GM08714 (cell line): Measurements from ENCODE around the gene BCCIP.

ENCODE experiments used
- H3K4me3 ChIP-seq: fragments of 200-500 bp; sonication (Bioruptor generic); 2 replicates; pipeline ENCODE4 v1.5.1; 2014; ENCODE audit warnings: mild to moderate bottlenecking, low read length, inconsistent platforms
- ZNF274 ChIP-seq: IDR thresholded peaks from 2 replicates; pipeline ENCODE4 v1.6.1; 2012; ENCODE audit warnings: mild to moderate bottlenecking, low read depth, low read length

The BCCIP gene

DNA sequence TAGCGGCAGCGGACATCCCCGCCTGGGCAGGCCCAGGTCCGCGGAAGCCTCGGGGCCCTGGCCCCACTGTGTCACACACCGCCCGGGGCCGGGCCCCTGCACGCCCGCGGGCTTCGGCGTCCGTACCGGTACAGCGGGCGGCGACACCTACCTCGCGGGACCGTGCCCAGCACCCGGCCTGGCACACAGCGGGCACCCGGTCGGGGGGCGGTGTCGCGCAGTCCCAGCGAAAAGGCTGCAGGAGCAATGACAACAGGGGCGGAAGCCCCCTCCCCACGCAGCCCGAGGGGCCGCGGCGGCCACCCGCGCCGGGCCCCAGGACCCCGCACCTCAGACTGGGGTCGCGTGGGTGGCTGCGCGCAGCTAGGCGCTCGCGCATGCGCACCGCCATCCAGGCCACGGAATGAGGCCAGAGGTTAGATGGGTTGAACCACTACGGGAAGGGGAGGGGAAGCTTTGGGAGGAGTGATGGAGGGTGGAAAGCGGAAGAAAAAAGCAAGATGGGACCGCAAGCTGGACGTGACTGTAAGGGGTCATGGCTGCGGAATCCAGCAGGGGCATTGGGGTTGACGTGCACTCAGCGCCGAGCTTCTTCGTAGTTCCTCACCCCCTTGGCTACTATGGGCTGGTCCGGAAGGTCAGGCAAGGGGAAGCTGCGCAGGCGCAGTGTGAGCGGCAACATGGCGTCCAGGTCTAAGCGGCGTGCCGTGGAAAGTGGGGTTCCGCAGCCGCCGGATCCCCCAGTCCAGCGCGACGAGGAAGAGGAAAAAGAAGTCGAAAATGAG, at the start of gene BCCIP, which contains the start of gene UROS:
TSS of gene BCCIP (plus strand) at position 669 of the 785 bp plus-strand sequence. CDS start at position 681, 12 bp downstream.
TSS of gene UROS (minus strand) at position 381 of the 785 bp plus-strand sequence. CDS start 6,759 bp downstream, outside the sequence.
- TF ChIP-seq ZNF274, result no peak
- peak within 1 kb of the TSS; percentile 91 for H3K4me3 ChIP-seq

DNA sequence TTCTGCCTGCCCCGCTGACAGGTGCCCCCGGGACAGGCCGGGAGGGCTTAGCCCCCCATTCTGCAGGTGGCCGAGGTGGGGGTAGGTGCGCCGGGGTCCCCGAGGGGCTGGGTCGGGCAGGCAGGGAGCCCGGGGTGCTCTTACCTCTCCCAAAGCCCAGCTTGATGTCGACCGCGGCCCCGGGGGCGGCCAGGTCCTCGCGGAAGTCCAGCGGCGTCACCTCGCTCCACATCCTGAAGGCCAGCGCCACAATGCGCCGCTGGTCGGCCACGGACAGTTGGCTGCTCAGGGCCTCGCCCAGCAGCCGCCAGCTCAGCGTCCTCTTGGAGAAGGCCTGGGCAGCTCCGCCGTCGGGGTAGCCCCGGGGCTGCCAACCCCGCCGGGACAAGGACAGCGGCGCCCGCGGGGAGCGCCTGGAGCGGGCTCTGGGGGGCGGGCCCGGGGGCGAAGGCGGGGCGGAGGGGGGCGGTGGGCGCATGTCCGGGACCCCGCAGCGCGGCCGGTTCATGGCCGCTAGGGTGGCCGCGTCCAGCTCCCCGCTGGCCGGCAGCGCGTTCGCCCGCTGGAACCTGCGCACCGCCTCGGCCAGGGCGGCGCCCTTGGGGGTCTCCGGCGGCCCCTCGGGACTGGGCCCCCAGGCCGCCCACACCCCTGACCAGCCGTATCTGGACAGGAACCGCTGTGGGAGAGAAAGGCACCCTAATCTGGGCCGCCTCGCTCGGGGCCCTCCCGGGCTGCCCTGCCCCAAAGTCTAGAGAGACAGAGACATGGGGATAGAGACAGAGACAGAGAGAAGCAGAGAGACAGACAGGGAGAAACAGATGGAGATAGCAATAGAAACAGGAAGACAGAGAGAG, 49.4 kb upstream of the BCCIP start:
- no peak overlapping the region for H3K4me3 ChIP-seq
- no peak for TF ChIP-seq ZNF274

GRCh38 chr10:125774581-125775191, 48.7 kb upstream of the BCCIP start:
- no peak overlapping the region for H3K4me3 ChIP-seq
- TF ChIP-seq ZNF274, result no peak

DNA sequence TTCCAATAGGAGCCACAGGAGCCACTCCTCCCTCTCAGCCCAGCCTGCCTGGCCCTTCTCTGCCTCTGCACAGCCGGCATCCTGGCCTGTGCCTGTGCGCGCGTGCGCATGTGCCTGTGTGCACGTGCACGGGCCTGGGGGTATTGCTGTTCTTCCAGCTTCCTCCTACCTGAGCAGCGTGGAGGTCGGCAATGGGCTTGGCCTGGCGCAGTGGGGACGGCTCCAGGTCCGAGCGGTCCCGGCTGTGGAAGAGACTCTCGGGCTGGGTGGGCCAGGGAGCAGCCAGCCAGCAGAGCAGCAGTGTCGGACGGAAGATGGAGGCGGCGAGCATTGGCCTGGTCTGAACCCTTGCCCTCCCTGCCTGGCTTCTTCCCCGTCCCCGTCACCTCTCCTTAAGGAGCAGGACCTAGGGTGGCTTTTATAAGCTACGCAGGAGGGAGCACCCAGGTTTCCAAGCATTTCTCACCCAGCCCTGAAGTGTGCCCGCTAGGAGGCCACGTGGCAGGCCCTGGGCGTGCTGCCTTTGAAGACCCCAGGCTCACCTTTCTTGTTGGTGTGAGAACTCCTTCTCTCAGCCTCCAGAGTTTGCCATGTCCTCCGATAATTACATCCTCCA, 47.7 kb upstream of the BCCIP start, which contains the start of gene MMP21:
TSS of gene MMP21 (minus strand) at position 331 of the 616 bp plus-strand sequence. CDS start at position 331, 0 bp downstream.
- no peak for TF ChIP-seq ZNF274
- no peak within 1 kb of the TSS for H3K4me3 ChIP-seq

DNA sequence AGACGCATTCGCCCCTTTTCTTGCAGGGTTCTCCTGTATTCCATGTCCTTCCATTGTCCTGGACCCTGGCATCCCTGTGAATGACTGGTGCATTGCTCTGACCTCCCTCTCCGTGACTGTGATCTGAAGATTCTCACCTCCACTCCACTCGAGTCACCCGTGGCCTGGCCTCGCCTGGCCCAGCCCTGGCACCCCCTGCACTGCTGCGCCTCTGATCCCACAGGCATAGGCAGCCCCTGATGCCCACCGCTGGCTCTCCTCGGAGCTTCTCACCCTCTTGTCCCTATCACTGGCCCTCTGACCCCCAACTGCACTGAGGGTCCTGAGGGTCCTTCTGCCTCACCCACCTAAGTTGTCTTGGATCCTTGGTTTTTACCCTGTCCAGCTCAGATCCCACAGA, 45.5 kb upstream of the BCCIP start:
- no peak overlapping the region for H3K4me3 ChIP-seq
- TF ChIP-seq ZNF274, result no peak

GRCh38 chr10:125778556-125778955, 44.8 kb upstream of the BCCIP start:
- no peak for TF ChIP-seq ZNF274
- no peak overlapping the region for H3K4me3 ChIP-seq

GRCh38 chr10:125779403-125780327, 43.7 kb upstream of the BCCIP start:
- TF ChIP-seq ZNF274, result no peak
- H3K4me3 ChIP-seq, result no peak overlapping the region

DNA sequence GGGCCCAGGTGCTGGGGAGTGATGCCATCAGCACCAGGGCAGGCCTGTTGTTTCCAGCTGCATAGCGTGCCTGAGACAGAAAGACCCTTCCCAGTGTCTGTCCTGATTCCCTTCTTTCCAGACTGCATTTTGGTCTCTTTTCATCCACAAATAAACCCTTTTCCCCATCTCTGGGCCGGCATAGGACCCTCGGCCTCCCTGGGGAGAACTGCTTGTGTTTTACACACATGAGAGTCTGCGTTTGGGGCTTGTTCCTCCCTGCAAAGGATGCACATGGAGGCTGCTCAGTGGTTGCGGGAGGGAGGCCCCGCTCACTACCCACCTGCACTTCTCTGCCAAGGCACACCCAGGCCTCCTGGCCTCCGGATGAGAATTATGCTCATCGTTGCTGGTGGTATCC, 42.0 kb upstream of the BCCIP start:
- TF ChIP-seq ZNF274, result no peak
- no peak overlapping the region for H3K4me3 ChIP-seq

GRCh38 chr10:125782054-125782453, 41.3 kb upstream of the BCCIP start:
- TF ChIP-seq ZNF274, result no peak
- H3K4me3 ChIP-seq, result no peak overlapping the region

GRCh38 chr10:125782616-125783015, 40.7 kb upstream of the BCCIP start:
- no peak for TF ChIP-seq ZNF274
- no peak overlapping the region for H3K4me3 ChIP-seq

- no peak overlapping the region for H3K4me3 ChIP-seq
- TF ChIP-seq ZNF274, result no peak
These were observed 39.9 kb upstream of the BCCIP start for GRCh38 chr10:125783408-125783807.

DNA sequence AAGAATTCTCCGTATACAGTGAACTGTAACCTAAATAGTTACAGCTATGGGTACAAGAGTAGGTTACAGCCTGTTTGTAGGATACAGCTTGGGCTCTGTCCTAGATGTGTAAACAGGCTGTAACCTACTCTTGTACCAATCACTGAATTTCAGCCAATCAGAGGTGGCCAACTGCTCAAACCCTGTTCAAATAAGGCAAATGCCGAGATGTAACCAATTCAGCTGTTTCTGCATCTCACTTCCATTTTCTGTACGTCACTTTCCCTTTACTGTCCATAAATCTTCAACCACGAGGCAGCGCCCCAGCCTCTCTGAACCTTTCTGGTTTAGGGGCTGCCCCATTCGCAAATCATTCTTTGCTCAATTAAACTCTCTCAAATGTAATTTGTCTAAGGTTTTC, 39.4 kb upstream of the BCCIP start:
- TF ChIP-seq ZNF274, result no peak
- H3K4me3 ChIP-seq, result no peak overlapping the region

- no peak overlapping the region for H3K4me3 ChIP-seq
- no peak for TF ChIP-seq ZNF274
These were observed 37.6 kb upstream of the BCCIP start for GRCh38 chr10:125785791-125786190.
